Spleen (tissue), 7 donors: ENCODE data around the gene GBE1.

Experiments used
- POLR2A ChIP-seq, 3 donors: fragments of 450-650 bp; IDR thresholded peaks; one replicate each; pipeline ENCODE4 v1.5.1; 2017; ENCODE audit warnings: antibody characterized with exemption in 3 of 3, mild to moderate bottlenecking in 1 of 3
- POLR2AphosphoS5 ChIP-seq, 3 donors: sonication (generic); formaldehyde crosslinking; IDR thresholded peaks; one replicate each; pipeline ENCODE4 v1.5.1; 2017; ENCODE audit warnings: antibody characterized with exemption in 3 of 3
- TF ChIP-seq, protein P1 (sequence below), 11 experiments: fragments of 200-600 bp in 7 of 11; fragments of 450-650 bp in 4 of 11; sonication (generic) in 4 of 11; IDR thresholded peaks in 8 of 11; conservative IDR thresholded peaks in 3 of 11; 1 replicate in 7 of 11; 2 replicates in 4 of 11; pipeline versions ENCODE4 v1.4.0 to v1.8.0; 2016 to 2021; ENCODE audit warnings: antibody characterized with exemption in 11 of 11, inconsistent platforms in 4 of 11, mild to moderate bottlenecking in 1 of 11
- donor health status: DM: no; HTN: no; CAD: no; lungs with moderate emphysema.
- donor health status: DM: no; HTN: no; CAD: no.
- donor health status: DM: no; HTN: no; CAD: no.

DNA sequence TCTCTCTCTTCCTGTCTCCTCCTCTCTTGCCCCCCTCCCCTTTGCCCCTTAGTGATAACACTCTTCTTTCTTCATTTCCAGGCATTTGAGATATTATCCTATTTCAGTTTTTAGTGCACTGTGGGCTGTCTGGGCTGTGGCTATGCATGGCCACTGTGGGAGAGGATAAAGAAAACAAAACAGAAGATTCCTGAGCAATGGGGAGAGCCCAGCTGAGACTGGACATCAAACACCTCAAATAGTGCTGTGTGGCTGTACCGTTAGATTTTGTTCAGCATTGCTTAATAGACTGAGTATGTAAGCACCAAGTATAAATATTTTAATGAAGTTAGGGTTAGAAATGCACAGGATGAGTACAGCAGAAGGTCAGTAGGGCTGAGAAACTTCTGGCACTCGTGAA, 7.9 kb upstream of the GBE1 start:
- TF ChIP-seq, protein P1, sequence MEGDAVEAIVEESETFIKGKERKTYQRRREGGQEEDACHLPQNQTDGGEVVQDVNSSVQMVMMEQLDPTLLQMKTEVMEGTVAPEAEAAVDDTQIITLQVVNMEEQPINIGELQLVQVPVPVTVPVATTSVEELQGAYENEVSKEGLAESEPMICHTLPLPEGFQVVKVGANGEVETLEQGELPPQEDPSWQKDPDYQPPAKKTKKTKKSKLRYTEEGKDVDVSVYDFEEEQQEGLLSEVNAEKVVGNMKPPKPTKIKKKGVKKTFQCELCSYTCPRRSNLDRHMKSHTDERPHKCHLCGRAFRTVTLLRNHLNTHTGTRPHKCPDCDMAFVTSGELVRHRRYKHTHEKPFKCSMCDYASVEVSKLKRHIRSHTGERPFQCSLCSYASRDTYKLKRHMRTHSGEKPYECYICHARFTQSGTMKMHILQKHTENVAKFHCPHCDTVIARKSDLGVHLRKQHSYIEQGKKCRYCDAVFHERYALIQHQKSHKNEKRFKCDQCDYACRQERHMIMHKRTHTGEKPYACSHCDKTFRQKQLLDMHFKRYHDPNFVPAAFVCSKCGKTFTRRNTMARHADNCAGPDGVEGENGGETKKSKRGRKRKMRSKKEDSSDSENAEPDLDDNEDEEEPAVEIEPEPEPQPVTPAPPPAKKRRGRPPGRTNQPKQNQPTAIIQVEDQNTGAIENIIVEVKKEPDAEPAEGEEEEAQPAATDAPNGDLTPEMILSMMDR (IDR thresholded peaks at IDR 0.05 in 8 of 11, conservative IDR thresholded peaks at IDR 0.05 in 3 of 11) = no peak
- TF ChIP-seq POLR2AphosphoS5 (IDR thresholded peaks at IDR 0.05) (no peak), POLR2A (IDR thresholded peaks at IDR 0.05) (no peak)
